Measurements from ENCODE around the gene NUTM2F. TPM values are rescaled to one million over a fixed set of nuclear protein-coding genes. Genes with fewer than 3 reads are reported as not detected.

The NUTM2F gene
- total RNA-seq = not detected in 2 replicates

GRCh38 chr9:94328544-94328943 lies at the start of gene NUTM2F:
Gene NUTM2F (minus strand): TSS chr9:94328644. CDS start chr9:94328623, 21 bp downstream.

Other genes starting within 250 kb of the NUTM2F start
- gene PTPDC1, start 244.2 kb downstream of the NUTM2F start, total RNA-seq = 8.9 and 9.9 TPM in 2 replicates
- gene ZNF169, start 69.3 kb downstream of the NUTM2F start, total RNA-seq = 5.0 and 9.0 TPM in 2 replicates
- 0.17 TPM in 1 of 2 replicates, not detected in the other for gene PCAT7, start 226.4 kb upstream of the NUTM2F start, total RNA-seq

Measured in smooth muscle cell of trachea (primary cell).